Prostate gland (tissue), 2 donors: Measurements from ENCODE around the gene UBE2E2.

ENCODE experiments used
- POLR2AphosphoS5 ChIP-seq: sonication (generic); formaldehyde crosslinking; IDR thresholded peaks from one replicate; pipeline ENCODE4 v1.6.1; 2017; ENCODE audit warnings: antibody characterized with exemption
- TF ChIP-seq, protein P1 (sequence below), 4 experiments: fragments of 200-600 bp in 2 of 4; fragments of 450-650 bp in 2 of 4; sonication (generic) in 2 of 4; IDR thresholded peaks; 1 replicate in 3 of 4; 2 replicates in 1 of 4; pipeline ENCODE4 v1.5.1; 2016 to 2019; ENCODE audit warnings: antibody characterized with exemption in 4 of 4, mild to moderate bottlenecking in 2 of 4, moderate library complexity in 2 of 4

DNA sequence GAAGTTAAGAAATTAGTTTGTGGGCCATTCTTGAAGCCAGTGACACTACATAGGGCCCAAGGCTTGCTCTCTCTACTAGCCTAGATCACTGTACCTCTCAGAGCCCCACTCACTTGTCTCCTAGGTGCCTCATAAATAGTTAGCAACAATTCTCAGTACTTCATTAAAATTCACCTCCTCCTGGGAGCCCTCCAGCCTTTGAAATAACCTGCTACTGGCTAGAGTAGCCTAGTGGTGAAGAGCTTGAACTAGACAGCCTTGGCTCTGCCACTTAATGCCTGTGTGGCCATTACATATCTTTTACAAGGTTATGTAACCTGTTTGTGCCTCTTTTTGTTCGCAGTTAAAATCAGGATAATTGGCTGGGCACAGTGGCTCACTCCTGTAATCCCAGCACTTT is 89.3 kb downstream of the UBE2E2 start:
- TF ChIP-seq, protein P1, sequence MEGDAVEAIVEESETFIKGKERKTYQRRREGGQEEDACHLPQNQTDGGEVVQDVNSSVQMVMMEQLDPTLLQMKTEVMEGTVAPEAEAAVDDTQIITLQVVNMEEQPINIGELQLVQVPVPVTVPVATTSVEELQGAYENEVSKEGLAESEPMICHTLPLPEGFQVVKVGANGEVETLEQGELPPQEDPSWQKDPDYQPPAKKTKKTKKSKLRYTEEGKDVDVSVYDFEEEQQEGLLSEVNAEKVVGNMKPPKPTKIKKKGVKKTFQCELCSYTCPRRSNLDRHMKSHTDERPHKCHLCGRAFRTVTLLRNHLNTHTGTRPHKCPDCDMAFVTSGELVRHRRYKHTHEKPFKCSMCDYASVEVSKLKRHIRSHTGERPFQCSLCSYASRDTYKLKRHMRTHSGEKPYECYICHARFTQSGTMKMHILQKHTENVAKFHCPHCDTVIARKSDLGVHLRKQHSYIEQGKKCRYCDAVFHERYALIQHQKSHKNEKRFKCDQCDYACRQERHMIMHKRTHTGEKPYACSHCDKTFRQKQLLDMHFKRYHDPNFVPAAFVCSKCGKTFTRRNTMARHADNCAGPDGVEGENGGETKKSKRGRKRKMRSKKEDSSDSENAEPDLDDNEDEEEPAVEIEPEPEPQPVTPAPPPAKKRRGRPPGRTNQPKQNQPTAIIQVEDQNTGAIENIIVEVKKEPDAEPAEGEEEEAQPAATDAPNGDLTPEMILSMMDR (IDR thresholded peaks at IDR 0.05), result no peak
- no peak for TF ChIP-seq POLR2AphosphoS5
